HG03342 (cell line): ENCODE results near the gene SLC44A3.

Experiments
- ATAC-seq: cut with Tn5 transposase; IDR thresholded peaks from one replicate; pipeline ENCODE4 v1.9.1; 2021; ENCODE audit warnings: mild to moderate bottlenecking, moderate library complexity; ENCODE audit not compliant: unreplicated experiment

Gene SLC44A3

GRCh38 chr1:94799206-94799605 lies 21.0 kb upstream of the SLC44A3 start:
- no peak for ATAC-seq

DNA sequence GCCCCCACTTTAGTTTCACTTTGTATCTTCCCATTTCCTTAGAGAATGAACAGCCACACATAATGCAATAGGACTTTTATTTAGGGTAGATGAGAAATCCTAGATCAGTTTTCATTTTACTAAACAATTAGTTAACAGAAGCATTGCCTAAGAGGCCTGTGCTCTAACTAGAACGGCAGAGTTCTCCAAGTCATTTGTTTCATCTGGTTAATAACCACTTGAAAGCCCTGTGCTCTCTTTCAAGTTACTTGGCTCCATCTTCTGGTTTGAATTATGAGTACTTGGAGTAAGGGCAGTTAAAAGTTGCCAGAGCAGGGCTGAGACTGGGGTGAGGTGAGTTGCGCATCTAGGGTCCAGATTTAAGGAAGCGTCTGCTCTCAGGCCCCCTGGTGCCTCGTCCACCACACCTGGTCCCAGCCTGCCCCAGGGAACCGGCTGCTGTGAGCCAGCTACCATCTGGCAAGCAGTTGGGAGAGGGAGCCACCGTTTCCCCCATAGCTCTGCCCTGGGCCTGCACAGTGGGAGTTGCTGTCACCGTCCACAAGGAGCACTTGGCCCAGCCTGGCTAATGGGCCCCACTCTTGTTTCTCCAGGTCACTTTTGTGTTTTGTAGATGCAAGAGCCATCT lies 18.1 kb upstream of the SLC44A3 start:
- peak; percentile 62 for ATAC-seq

DNA sequence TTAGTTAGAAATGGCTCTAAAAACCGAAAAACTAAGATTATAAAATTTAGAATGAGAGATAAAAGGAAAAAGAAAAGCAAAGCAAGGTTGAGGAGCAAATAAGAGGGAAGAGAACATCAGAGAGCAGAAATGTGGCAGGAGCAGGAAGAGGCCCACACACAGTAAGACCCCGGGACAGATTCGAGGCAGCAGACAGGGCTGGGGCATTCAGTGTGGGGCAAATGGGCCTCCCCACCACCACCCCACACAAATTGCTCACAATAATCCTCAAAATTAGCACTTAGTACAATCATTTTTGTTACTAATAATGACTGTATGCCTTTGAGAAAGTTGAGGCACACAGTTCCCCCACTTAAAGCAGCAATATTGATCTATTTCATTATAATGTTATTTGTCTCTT lies 17.1 kb upstream of the SLC44A3 start:
- ATAC-seq, result no peak

DNA sequence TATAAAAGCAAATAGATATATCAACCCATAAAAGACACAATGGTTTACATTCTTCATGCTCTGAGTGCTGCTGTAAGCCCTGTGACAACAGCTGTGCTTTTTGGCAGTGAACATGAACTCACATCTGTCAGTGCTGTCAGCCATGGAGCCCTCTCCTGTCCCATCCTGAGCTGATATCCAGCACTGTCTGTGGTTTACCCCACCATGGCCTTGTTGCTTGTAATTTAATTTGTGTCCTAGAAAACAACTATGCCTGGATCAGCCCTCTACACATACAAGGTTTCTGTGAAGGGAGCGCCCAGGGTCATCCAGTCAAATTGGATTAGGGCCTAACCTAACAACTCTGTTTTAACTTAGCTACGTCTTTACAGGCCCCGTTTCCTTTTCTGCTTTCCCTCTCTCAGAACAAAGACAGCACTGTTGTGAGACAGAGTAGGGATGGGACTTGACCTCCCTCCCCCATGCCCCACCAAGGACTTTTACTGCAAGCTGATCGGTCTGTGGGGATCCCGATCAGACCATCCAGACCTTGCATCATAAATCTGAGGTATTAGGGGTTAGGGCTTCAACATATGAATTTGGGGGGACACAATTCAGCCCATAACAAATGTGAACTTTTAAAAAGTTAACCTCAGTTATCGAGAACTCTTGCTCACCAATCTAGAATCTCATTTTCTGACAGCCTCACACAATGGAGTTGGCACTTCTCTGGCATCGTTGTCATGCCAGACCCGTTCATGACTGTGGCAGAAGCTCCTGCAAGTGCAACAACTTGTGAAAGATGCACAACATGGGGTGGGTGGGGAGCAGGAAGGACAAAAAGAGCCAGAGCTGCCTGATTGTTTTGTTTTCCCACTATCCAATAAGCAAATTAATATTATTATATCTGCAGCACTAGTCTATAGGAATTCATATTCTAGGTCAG lies 16.4 kb upstream of the SLC44A3 start:
- no peak for ATAC-seq

DNA sequence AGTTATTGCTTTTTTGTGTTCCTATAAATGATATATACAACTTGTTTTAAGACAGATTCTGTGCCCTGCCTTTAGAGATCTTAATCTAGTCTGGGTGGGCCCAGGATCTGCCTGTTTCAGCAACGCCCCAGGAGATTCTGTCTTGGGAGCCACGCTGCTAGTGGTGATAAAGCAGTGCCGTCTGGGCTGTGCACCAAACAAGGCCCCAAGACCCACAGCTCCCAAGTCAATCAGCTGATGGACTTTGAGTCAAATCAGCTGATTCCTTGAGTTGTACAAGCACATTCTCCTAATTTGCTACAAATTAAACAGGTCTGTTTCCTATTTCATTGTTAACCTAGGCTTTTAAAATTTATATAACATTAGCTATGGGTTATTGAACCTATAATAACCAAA lies 15.7 kb upstream of the SLC44A3 start:
- ATAC-seq, result no peak

- ATAC-seq, result peak; percentile 64
These were observed 14.2 kb upstream of the SLC44A3 start for GRCh38 chr1:94805912-94806311.

DNA sequence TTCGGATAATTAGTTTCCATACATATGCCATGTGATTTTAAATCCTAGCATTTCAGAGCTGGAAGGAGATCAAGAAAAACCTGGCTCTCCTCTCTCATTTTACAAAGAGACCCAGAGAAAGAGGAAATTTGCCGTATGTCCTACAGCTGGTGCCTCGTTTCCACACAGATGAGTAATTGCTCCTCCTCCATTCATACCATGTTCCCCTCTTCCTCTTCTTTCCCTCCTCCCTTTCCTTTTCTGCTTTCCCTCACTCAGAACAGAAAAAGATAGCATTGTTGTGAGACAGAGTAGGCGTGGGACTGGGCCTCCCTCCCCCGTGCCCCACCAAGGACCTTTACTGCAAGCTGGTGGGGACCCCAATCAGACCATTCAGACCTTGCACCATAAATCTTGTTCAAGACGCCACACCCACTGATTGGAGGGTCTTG lies 13.7 kb upstream of the SLC44A3 start:
- no peak for ATAC-seq

- no peak for ATAC-seq
These were observed 12.2 kb upstream of the SLC44A3 start for GRCh38 chr1:94807742-94808491.

DNA sequence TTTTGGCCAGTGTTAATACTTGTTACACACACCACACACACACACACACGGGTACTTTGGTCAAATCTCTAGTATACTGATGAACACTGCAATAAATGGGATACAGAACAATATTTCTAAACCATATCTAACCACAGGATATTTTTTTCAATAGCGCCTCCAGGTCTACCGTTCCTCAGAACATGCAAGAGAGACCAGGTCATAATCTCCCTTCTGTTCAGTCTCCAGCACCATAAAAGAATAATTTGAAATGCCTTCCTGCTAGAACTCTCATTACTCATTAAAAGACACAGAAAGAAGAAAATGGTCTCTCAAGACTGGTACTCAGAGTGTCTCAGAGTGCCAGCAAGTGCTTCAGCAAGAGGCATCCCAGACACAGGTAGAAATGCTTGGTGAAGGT lies 11.5 kb upstream of the SLC44A3 start:
- no peak for ATAC-seq

- ATAC-seq, result no peak
These were observed 7.2 kb upstream of the SLC44A3 start for GRCh38 chr1:94812985-94813384.

DNA sequence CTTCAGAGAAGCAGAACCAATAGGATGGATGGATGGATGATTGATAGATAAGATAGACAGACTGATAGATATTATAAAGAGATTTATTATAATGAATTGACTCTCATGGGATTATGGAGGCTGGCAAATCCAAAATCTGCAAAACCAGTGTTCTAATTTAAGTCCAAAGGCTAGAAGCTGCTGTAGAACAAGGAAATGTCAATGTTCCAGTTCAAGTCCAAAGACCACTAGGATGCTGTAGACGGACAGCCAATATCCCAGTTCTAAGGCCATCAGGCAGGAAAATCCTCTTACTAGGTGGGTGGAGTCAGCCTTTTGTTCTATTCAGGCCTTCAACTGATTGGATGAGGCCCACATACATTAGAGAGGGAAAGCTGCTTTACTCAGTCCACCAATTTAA lies 4.1 kb upstream of the SLC44A3 start:
- no peak for ATAC-seq

DNA sequence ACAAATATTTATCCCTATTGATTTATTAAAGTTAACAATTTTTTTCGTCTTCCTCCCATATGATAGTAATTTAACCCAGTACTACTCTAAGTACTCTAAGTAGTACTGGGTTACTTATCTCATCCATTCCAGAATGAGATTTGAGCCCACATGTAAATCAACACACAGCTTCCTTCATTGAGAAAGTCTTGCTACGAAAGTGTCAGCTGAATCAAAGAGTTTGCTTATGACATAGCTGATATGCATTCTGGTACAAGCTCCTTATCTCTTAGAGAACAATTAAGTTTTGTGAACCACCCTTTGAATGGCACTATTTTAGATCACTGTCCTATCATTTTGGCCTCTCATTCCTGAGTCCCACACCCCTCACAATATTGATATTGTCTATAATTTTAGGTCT lies 2.4 kb upstream of the SLC44A3 start:
- no peak for ATAC-seq

- no peak for ATAC-seq
These were observed 766 bp upstream of the SLC44A3 start for GRCh38 chr1:94819238-94819944.

- ATAC-seq, result no peak
These were observed 779 bp downstream of the SLC44A3 start for GRCh38 chr1:94820936-94821335.

DNA sequence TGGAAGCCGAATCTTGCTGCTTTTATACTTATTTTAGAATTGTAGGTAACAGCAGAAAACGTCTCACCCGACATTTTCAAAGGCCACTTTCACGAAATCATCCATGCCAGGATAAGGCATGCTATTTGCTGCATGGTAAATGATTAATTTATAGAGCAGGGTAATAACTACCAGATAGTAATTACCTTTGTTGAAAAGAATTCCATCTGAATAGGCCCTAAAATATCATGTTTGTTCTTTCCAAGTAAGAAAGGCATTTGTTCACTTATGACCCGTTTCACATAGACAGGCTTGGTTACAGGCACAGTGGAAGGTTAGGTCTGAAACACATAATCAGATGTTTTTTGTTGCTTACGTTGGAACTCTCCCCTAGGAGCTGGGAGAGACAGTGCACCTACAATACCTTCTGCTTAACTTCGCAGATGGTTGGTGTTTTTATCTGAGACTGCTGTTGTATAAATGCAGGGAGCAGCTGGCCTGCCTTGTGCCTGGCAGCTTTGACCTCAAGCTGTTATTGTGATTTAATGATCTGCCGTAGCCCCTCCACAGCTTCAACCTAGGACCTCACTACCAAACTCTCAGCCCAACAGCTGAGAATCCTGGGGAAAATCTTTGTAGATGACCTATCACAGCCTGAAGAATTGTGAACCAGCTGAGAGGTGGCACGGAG lies 1.6 kb downstream of the SLC44A3 start:
- ATAC-seq, result no peak

- ATAC-seq, result no peak
These were observed 3.0 kb downstream of the SLC44A3 start for GRCh38 chr1:94823116-94823515.

DNA sequence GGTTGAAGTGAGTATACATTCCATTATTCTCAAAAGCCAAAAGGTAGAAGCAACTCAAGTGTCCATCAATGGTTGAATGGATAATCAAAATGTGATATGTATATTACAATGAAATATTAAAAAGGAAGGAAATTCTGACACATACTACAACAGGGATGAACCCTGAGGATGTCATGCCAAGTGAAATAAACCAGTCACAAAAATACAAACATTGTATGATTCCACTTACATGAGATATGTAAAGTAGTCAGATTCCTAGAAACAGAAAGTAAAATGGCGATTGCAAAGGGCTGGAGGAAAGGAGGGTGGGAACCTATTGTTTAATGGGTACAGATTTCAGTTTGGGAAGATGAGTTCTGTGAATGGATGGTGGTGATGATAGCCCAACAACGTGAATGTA lies 5.8 kb downstream of the SLC44A3 start:
- ATAC-seq, result no peak

- no peak for ATAC-seq
These were observed 7.3 kb downstream of the SLC44A3 start for GRCh38 chr1:94827434-94827833.

DNA sequence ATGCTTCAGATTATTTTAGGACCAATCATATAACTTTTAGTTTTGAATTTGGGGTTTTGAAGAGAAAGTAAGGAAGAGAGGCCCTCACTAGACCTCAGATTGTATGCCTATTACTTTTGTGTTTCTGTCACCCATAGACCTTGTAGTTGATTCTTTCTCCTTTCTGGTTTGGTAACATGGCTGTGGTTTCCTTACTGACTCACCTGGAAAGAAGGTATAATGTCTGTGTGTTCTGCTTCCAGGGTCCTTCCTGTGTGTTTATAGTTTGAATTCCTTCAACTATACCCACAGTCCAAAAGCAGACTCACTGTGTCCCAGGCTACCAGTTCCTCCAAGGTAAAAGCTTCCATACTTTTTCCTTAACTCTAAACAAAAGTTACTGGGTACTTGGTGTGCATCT lies 8.1 kb downstream of the SLC44A3 start:
- ATAC-seq, result no peak

DNA sequence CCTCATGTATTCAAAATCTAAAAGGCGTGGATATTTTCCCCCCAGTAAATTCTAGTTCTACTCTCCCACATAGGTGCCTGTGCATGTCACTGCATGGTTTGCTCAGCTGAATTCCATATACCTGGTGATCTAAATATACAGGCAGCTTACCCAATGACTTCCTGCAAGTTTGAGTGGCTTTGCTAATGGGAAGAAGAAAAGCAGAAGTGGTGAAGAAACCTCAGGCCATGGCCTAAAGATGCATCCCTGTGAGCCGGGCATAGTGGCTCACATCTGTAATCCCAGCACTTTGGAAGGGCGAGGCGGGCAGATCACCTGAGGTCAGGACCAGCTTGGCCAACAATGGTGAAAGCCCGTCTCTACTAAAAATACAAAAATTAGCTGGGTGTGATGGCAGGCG lies 11.5 kb downstream of the SLC44A3 start:
- no peak for ATAC-seq

GRCh38 chr1:94832446-94832845 lies 12.3 kb downstream of the SLC44A3 start:
- ATAC-seq, result no peak
